HG03025 (cell line): ENCODE results near the gene ADAM19.

Experiments used
- ATAC-seq: cut with Tn5 transposase; IDR thresholded peaks from one replicate; pipeline ENCODE4 v1.9.1; 2021; ENCODE audit warnings: mild to moderate bottlenecking, moderate library complexity; ENCODE audit not compliant: unreplicated experiment, low FRiP score

The ADAM19 gene

DNA sequence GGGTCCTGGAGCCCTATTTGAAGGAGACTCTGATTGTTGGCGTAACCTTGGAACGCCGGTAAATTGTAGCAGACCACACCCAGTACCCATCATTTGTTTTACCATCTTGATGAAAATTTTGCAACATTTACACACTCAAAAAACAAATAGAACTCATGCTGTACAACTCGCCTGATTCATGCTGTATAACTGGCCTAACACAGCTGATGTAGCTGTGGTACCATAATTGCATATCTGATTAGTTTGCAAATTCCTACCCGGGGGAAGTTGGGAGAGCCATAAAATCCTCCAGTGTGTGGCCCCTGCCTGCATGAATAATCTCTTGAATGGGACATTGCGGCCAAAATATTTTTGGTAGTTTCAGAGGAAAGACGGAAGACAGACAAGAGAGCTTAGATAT lies 105.9 kb downstream of the ADAM19 start:
- ATAC-seq: no peak

DNA sequence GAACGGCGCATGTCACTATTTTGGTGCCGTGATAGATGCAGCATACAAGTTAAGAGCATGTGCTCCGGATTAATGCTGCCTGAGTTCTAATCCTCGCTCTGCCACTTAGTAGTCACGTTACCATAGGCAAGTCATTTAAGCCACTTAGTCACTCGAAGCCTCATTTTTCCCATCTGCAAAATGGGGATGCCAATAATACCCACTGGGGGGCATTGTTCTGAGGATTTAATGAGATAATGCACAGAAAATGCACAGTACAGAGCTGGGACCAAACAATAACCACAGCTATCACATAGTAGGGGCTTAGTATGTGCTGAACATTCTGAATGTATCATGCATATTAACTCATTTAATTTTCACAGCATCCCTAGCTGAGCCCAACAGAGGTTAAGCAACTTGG lies 106.5 kb downstream of the ADAM19 start:
- ATAC-seq: no peak

GRCh38 chr5:157468293-157468965 lies 107.1 kb downstream of the ADAM19 start:
- no peak for ATAC-seq

DNA sequence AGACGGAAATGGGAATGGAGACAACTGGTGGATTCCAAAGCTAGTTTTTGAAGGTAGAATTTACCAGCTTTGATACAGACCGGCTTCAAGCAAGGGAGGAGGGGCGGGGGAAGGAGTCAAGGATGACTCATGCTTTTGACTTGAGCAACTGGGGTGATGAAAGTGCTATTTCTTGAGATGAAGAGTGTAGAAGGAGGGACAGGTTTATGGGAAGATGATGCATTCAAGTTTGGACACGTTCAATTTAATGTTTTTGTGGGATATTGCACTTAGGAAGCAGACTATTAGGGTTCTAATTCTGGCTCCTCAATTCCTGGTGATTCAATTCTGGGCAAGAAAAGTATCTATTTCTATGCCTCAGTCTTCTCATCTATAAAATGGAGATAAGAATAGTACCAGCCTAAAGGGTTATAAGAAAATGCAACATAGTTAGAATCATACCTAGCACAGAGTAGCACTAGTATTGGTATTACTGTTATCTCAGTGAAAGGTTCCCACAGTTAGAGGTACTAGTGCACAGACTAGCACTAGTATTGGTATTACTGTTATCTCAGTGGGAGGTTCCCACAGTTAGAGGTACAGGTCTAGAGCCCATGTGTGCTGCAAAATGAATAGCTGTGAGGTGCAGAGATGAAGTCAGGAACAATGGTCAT lies 110.9 kb downstream of the ADAM19 start:
- ATAC-seq: peak; percentile 80

DNA sequence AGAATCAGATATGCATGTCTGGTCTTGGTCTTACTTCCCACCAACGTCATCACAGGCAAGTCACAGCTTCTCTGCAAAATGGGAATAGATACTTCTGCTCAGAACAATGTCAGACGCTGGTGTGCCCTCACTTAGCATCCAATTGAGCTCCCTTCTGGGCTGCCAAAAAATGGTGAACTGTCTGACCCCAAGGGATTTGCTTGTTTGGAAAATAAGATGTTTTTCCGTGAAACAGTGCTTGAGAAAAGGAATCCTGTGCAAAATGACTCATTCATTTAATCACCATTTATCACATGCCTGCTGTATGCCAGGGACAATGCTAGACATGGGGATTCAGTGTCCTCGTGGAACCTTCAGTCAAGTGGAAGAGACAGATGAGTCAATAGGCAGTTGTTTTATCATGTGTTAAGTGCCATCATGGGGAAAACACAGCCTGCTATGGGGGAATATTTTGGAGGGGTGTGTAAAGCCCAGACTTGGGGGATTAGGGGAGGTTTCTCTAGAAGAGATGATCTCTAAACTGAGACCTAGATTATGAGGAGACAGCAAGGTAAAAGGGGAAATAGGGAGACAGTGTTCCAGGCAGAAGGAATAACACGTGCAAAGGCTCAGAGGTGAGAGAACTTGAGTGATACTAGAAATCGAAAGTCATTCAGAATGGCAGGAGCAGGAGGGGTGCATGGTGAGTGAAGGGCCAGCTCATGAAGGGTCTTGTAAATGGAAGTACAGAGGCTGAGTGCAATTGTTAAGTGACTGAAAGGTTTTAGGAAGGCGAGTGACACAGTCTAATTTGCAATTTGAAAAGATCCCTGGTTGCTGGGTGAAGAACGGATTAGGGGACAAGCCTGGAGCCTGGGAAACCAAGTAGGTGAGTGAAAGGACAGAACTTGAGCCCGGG lies 111.7 kb downstream of the ADAM19 start:
- ATAC-seq: peak; percentile 21

DNA sequence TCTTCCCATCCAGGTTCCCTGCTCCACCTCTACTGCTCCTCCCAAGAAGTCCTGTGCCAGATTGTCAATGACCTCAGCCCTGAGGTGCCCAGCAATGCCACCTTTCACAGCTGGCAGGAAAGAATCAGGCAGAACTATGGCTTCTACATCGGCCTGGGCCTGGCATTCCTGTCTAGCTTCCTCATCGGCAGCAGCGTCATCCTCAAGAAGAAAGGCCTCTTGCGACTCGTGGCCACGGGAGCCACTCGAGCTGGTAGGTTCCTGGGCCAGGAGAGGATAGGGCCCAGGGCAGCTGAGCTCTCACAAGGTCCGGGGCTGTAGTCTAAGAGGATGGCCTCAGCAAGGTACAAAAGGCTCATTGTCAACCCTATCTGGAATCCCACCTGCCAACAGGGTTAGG lies 112.5 kb downstream of the ADAM19 start:
- no peak for ATAC-seq

DNA sequence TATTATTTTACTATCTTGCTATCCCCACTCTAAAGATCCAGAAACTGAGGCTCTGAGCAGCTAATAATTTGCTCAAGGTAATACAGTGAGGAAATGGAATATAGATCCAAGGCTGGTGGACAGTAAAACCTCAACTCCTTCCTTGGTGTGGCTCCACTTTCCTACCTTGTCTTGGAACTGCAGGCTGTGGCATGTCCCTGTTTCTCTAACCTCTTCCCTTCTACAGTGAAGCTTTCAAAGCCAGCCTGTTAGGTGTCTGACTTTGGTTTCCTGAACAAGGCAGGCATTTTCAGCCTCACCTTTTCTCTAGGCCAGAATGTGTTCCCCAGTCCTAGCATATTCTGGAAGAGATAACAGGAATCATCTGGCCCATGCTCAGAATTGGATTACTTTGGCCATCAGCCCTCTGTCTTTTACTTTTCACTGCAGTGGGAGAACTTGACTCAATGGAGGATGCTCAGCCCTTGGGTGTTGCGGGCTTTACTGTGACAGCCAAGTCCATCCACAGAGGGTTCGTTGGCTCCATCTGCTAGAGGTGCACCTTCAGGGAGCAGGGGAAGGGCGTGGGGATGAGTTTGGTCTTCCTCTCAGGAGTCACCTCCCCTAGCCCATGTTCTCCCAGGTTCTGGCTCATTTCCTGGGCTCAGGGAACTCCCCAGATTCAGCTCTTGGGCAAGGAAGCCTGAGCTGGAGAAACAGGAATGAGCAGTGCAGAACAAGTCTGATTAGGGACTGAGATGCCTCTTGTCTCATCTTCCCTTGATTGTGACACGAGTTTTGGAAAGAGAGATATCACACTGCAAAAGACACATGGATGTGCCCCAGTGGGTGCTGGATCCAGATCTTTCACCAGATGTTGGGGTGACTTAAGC lies 114.4 kb downstream of the ADAM19 start:
- ATAC-seq: no peak

GRCh38 chr5:157459715-157460599 lies 115.6 kb downstream of the ADAM19 start, which contains the start of gene NIPAL4:
NIPAL4 (plus strand) TSS chr5:157460213; CDS start chr5:157460321, 108 bp downstream.
- ATAC-seq: no peak

DNA sequence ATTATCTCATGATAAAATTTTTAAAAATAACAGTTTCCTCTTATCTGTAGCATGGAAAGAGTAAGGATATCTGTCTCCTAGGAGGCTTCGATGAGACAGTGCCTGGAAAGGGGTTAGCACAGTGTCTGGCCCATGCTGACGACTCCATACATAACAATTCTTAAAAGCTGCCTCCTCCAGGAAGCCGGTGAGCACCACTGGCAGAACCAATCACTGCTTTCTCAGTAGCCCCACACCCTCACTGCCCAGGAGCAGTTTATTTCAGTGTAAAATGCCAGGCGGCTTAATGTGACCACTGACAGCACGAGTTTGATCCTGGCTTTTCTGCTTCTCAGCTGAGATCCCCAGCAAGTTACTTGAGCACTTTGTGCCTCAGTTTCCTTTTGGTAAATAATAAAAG lies 116.7 kb downstream of the ADAM19 start:
- no peak for ATAC-seq

DNA sequence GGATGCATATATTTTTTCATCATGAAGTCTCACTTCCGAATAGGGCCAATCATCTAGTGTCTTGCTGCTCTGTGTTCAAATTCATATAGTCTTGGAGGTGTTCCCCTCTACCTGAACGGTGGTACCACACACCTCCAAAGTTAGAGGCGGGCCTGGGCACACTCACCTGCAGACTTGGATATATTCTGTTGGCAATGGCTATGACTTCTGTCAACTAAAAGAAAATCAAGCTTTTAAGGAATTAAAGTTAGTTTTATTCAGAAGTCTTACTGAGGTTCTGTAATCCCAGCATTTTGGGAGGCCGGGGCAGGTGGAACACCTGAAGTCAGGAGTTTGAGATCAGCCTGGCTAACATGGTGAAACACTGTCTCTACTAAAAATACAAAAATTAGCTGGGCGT lies 118.2 kb downstream of the ADAM19 start:
- ATAC-seq: no peak

- ATAC-seq: no peak
Observed at GRCh38 chr5:157456301-157456700, 119.3 kb downstream of the ADAM19 start.

- no peak for ATAC-seq
Observed at GRCh38 chr5:157455057-157455456, 120.5 kb downstream of the ADAM19 start.

- no peak for ATAC-seq
Observed at GRCh38 chr5:157454273-157454672, 121.3 kb downstream of the ADAM19 start.

- no peak for ATAC-seq
Observed at GRCh38 chr5:157451806-157452205, 123.8 kb downstream of the ADAM19 start.

GRCh38 chr5:157450024-157450423 lies 125.6 kb downstream of the ADAM19 start:
- no peak for ATAC-seq

DNA sequence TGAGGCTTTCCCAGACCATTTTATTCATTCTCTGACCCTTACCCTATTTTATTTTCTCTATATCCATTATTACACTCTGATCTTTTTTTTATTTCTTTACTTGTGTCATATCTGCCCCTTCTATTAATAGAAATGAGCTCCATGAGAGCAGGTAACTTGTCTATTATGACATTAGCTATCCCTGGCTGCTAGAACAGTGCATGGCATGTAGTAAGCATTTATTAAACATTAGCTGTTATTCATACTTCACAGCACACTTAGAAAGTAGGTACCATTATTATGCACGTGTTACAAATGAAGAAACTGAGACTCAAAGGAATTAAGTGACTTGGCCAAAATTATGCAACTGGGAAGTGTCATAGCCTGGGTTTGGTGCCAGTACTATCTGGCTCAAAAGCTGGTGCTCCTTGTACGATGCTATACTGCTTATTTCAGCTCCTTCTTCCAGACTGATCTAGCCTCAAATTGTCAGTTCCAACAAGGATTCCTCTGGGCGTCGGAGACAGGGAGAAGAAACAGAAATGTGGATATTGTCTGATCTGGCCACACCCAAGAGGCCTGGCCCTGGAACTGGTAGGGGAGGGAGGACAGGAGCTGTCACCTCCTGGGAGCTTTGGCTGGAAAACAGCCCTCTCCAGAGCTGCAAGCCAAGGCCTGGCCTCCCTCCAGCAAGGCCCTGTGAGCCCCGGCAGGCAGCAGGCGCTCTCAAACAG lies 126.4 kb downstream of the ADAM19 start:
- no peak for ATAC-seq

- no peak for ATAC-seq
Observed at GRCh38 chr5:157447201-157447637, 128.4 kb downstream of the ADAM19 start.

DNA sequence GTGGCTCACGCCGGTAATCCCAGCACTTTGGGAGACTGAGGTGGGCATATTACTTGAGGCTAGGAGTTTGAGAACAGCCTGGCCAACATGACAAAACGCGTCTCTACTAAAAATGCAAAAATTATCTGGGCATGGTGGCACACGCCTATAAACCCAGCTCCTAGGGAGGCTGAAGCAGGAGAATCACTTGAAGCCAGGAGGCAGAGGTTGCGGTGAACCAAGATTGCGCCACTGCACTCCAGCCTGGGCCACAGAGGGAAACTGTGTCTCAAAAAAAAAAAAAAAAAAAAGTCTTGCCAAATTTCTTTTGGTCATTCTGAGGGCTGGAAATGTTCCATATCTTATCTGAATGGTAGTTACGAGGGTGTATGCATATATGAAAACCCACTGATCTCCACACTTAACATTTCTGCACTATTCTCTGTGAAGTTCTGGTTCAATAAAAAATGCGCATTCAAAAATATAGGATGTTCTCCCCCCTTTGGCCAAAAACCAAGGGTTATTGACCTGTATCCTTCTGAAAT lies 129.1 kb downstream of the ADAM19 start:
- ATAC-seq: no peak
